ENCODE data around the gene LORICRIN. TPM values are rescaled to one million over a fixed set of nuclear protein-coding genes. Genes with fewer than 3 reads are reported as not detected.
"Not testable (repeated sequence)": the region's sequence is repeated elsewhere in the genome, so short reads cannot be mapped to it uniquely, and the experiment has no call there.

LORICRIN gene, protein sequence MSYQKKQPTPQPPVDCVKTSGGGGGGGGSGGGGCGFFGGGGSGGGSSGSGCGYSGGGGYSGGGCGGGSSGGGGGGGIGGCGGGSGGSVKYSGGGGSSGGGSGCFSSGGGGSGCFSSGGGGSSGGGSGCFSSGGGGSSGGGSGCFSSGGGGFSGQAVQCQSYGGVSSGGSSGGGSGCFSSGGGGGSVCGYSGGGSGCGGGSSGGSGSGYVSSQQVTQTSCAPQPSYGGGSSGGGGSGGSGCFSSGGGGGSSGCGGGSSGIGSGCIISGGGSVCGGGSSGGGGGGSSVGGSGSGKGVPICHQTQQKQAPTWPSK
- polyA plus RNA-seq (2012; ENCODE audit: insufficient read depth, insufficient read length), result not detected

DNA sequence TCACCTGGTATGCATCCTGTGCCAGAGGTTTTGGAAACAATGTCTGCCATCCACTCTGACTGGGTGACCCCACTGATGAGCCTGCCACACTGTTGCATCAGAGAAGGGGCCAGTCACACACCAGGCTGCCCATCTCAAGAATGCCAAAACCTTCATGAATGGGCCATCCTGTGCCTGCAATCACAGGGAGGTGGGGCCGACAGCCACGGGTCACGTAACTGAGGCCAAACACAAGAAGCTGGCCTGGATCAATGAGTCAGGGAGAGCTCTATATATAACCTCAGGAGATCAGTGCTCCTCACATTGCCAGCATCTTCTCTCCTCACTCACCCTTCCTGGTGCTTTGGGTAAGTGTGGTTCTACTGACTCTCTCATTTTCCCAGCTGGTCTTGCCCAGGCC, at the start of gene LORICRIN:
TSS of gene LORICRIN (plus strand) at position 301 of the 400 bp plus-strand sequence. CDS start 1,263 bp downstream, outside the sequence.
- no peak within 1 kb of the TSS for H3K4me3 ChIP-seq (ENCODE audit: low read length)
- DNase-seq (ENCODE audit: low read depth, low spot score), result no peak

DNA sequence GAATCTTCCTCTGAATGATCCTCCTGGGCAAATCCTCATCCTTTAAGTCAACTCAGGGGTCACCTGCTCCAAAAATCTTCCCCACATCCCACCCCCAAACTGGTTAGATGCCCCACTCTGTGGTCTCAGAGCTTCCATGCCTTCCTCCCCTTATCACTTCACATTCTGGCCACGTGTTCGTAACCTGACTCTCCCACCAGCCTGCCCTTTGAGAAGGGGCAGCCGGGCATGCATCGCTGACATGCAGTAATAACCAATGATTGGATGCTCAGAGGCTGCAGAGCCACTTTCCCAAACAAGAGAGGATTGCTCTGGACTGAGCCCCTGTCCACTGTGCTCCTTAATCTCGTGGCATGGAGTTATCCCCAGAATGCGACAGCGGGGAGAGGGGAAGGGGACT, 49.3 kb upstream of the LORICRIN start:
- no peak overlapping the region for H3K4me3 ChIP-seq (ENCODE audit: low read length)
- no peak for DNase-seq (ENCODE audit: low read depth, low spot score)

DNA sequence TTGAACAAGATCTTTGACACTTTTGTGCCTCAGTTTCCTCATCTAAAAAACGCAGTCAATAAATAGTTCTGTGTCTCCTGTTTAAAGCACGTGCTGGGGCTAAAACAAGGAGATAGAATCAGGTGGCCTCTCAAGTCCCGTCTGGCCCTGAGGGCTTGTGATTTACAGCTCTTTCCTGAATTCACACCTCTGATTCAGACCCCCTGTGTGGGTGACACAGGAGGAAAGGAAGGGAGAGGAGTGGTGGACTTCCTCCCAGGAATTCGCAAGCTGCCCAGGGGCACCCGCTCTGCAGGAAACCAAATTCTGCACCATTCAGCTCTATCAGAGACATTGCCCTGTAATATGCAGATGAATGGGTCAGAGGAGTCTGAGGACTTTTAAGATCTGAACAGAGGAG, 47.3 kb upstream of the LORICRIN start:
- H3K4me3 ChIP-seq (ENCODE audit: low read length), result no peak overlapping the region
- DNase-seq (ENCODE audit: low read depth, low spot score), result no peak

DNA sequence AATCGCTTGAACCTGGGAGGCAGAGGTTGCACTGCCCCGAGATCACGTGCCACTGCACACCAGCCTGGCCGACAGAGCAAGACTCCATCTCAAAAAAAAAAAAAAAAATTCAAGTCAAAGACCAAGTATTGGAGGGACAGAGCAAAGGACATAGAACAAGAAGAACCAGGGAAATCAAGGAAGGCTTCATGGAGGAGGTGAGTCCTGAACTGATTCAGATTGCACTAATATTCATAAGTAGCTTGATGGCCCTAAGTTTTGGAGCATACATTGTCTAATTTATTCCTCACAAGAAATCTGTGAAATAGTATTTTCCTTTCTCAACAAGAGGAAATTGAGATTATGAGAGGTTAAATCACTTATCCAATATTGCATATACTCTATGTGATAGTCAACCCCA, 46.0 kb upstream of the LORICRIN start:
- H3K4me3 ChIP-seq (ENCODE audit: low read length), result no peak overlapping the region
- no peak for DNase-seq (ENCODE audit: low read depth, low spot score)

DNA sequence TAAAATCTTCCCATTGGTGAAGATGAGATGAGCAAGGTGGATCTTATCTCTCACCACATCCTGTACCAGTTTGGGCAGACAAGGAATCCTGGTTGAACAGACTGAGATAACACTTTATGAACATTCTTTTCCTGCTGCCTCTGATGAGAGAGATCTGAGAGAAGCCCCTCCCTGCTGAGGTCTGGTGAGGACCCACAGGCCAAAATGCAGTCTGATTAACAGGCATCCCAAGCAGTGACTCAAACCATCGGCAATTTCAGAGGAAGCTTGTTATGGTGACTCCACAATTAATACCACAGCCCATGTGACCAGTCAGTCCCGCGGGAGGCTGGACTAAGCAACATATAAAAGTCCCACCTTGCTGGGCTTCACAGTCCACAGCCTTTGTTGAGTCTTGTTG, 42.3 kb upstream of the LORICRIN start, which contains the start of gene PRR9:
TSS of gene PRR9 (plus strand) at position 373 of the 400 bp plus-strand sequence. CDS start 561 bp downstream, outside the sequence.
- no peak within 1 kb of the TSS for H3K4me3 ChIP-seq (ENCODE audit: low read length)
- DNase-seq (ENCODE audit: low read depth, low spot score), result peak; percentile 66

GRCh38 chr1:153217744-153218416, 41.6 kb upstream of the LORICRIN start:
- no peak for DNase-seq (ENCODE audit: low read depth, low spot score)
- H3K4me3 ChIP-seq (ENCODE audit: low read length), result no peak overlapping the region

DNA sequence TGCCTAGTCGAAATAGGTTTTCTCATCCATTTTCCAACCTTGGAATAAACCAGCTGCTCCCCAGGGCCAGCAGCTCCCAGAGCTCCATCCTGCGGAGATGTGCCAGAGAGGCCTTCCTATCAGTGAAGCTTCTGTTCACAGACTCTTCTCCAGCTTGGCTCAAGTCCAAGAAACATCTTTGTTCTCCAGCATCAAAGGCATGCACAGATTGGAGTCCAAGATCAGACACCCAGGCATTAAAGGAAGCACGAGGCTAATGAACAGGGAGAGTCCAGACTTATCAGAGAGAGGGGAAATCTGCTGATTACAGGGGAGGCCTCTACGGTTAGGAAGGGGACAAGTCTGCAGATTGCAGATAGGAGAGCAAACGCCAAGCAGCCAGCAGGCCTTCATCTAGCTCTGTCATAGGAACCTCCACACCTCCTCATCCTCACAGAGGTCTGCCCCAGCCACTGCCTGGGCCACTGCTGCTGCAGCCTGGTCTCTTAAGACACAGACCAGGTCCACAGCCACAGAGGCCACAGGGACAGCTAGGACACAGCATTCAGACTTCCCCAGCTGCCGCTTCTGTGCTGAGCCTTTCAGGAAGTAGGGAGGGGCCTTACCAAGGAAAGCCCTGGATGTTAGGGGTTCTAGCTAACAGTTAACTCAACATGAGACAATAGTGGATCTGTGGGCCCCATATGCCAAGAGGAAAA, 38.7 kb upstream of the LORICRIN start:
- DNase-seq (ENCODE audit: low read depth, low spot score), result peak; percentile 22

GRCh38 chr1:153223040-153223891, 36.2 kb upstream of the LORICRIN start:
- peak; percentile 32 for DNase-seq (ENCODE audit: low read depth, low spot score)
- not testable (repeated sequence) for H3K4me3 ChIP-seq (ENCODE audit: low read length)

More for the DNA sequence above, 38.7 kb upstream of the LORICRIN start:
- no peak overlapping the region for H3K4me3 ChIP-seq (ENCODE audit: low read length)

- no peak overlapping the region for H3K4me3 ChIP-seq (ENCODE audit: low read length)
- DNase-seq (ENCODE audit: low read depth, low spot score), result no peak
Measured at GRCh38 chr1:153227810-153228209, 31.7 kb upstream of the LORICRIN start.

DNA sequence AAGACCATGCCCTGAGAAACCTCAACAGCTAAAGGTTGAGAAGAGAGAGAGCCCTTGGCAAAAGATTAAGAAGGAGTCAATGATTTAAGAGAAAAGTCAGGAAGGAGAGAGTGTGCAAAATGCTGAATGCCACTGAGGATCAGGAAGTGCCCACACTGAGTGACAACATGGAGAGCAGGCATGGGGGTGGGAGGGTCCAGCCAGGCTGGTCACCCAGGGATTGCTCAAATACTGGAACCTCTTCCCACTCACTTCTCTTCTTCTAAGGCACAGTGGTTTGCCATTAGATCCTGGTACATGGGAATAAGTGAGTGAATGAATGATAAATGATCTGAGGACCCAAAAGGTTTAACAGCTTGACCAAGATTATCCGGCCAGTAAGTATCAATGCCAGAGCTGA, 31.0 kb upstream of the LORICRIN start:
- H3K4me3 ChIP-seq (ENCODE audit: low read length), result no peak overlapping the region
- DNase-seq (ENCODE audit: low read depth, low spot score), result no peak

DNA sequence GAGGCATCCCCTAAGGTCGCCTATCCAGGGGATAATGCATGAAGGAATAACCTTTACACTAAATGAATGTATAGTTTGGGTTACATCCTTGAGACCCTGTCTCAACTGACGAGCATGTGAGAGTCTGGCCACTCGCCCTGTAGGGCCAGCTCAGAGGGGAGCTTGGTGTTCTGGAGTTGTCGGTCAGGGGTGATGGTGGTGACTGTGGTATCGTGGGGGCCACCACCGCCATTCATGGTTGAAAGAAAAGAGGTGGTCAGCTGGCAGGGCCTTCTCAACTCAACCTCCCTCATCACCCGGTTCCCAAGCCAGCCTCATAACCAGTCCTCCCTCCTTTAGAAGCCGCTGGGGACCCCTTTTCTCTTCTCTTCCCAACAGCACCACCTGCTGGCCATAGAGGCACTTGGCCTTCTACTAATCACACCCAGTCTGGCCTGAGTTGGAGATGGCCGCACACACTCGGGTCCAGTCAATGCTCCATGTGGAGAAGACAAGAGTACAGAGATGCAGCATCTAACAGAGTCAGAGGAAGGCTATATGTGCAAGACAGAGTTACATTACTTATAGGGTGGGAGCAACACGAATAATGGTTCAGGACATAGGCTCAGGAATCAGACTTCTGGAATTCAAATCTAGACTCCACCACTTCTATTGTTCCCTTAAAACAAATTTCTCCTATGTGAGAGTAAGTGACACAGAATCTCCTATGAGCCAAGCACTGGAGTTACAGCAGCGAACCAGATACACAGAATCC, 30.2 kb upstream of the LORICRIN start:
- not testable (repeated sequence) for DNase-seq (ENCODE audit: low read depth, low spot score); H3K4me3 ChIP-seq (ENCODE audit: low read length)

GRCh38 chr1:153231363-153231762, 28.1 kb upstream of the LORICRIN start:
- H3K4me3 ChIP-seq (ENCODE audit: low read length), result no peak overlapping the region
- no peak for DNase-seq (ENCODE audit: low read depth, low spot score)

GRCh38 chr1:153231785-153232184, 27.7 kb upstream of the LORICRIN start:
- no peak overlapping the region for H3K4me3 ChIP-seq (ENCODE audit: low read length)
- no peak for DNase-seq (ENCODE audit: low read depth, low spot score)

- no peak overlapping the region for H3K4me3 ChIP-seq (ENCODE audit: low read length)
- DNase-seq (ENCODE audit: low read depth, low spot score), result no peak
Measured at GRCh38 chr1:153232553-153232952, 26.9 kb upstream of the LORICRIN start.

- no peak for DNase-seq (ENCODE audit: low read depth, low spot score)
- no peak overlapping the region for H3K4me3 ChIP-seq (ENCODE audit: low read length)
Measured at GRCh38 chr1:153233448-153233847, 26.0 kb upstream of the LORICRIN start.

- no peak overlapping the region for H3K4me3 ChIP-seq (ENCODE audit: low read length)
- no peak for DNase-seq (ENCODE audit: low read depth, low spot score)
Measured at GRCh38 chr1:153238527-153238926, 21.0 kb upstream of the LORICRIN start.

GRCh38 chr1:153242160-153242559, 17.3 kb upstream of the LORICRIN start:
- DNase-seq (ENCODE audit: low read depth, low spot score), result no peak
- H3K4me3 ChIP-seq (ENCODE audit: low read length), result no peak overlapping the region

DNA sequence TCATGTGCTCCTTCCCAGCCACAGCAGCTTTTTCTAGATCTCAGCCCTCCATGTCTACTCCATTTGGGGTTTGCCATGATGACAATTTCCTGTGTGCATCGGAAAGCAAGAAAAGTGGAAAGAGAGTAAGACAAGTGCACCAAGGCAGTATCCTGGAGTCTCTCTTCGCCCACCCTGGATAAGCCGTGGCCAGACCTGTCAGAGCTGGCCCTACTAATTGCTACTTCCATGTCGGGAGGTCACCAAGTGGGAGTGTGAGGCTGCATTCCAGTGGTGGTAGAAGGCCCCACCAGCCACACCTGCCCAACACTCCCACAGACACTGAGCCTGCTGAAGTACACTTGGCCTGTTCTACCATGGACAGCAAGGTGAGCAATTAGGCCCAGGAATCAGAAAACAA, 14.0 kb upstream of the LORICRIN start:
- no peak for DNase-seq (ENCODE audit: low read depth, low spot score)
- no peak overlapping the region for H3K4me3 ChIP-seq (ENCODE audit: low read length)

All from Jurkat, Clone E6-1 (cell line).